WTC11 (cell line): ENCODE results near the gene MAGI2. TPM values are rescaled to one million over a fixed set of nuclear protein-coding genes. Genes with fewer than 3 reads are reported as not detected.

Source experiments
- ATAC-seq: fragments of 200-7000 bp; cut with Tn5 transposase; 2 replicates; pipeline ENCODE4 v1.10.0; 2021; ENCODE audit warnings: mild to moderate bottlenecking, moderate library complexity
- CTCF ChIA-PET: fragments of 300-600 bp; sonication (Branson Sonifier 250); formaldehyde crosslinking; loops from one replicate; lab custom pipeline; 2021; ENCODE audit warnings: antibody characterized with exemption; lab: Charles Lee
- POLR2A ChIA-PET: fragments of 350-600 bp; sonication (Branson Sonifier 250); formaldehyde crosslinking; loops from one replicate; lab custom pipeline; 2021; ENCODE audit warnings: antibody characterized with exemption; lab: Charles Lee
- DNase-seq: peaks from one replicate; pipeline ENCODE4 v3.0.0; 2021; ENCODE audit warnings: low spot score
- H3K27ac Mint-ChIP-seq: 2 replicates; pipeline ENCODE4 v1.8.0; 2021; ENCODE audit warnings: mixed read lengths
- H3K27me3 Mint-ChIP-seq: 2 replicates; pipeline ENCODE4 v1.8.0; 2021; ENCODE audit warnings: low read depth, mild to moderate bottlenecking, moderate library complexity, mixed read lengths
- H3K36me3 Mint-ChIP-seq: 2 replicates; pipeline ENCODE4 v1.8.0; 2021; ENCODE audit warnings: mixed read lengths
- H3K4me1 Mint-ChIP-seq: 2 replicates; pipeline ENCODE4 v1.8.0; 2022; ENCODE audit warnings: mixed read lengths
- H3K4me3 Mint-ChIP-seq: 2 replicates; pipeline ENCODE4 v1.8.0; 2021; ENCODE audit warnings: mild to moderate bottlenecking, moderate library complexity, mixed read lengths
- H3K9me3 Mint-ChIP-seq: 2 replicates; pipeline ENCODE4 v1.8.0; 2021; ENCODE audit warnings: mixed read lengths
- E2F4 ChIP-seq: sonication (generic); formaldehyde crosslinking; IDR thresholded peaks from 2 replicates; pipeline ENCODE4 v1.8.1; 2022; ENCODE audit warnings: low read depth, mild to moderate bottlenecking, moderate library complexity, missing genetic modification reagents, borderline replicate concordance
- EMX1 ChIP-seq: fragments of 250-450 bp; sonication (Bioruptor Pico); IDR thresholded peaks from 2 replicates; pipeline ENCODE4 v1.8.0; 2021; ENCODE audit warnings: mild to moderate bottlenecking
- FOXP4 ChIP-seq: sonication (generic); formaldehyde crosslinking; IDR thresholded peaks from 2 replicates; pipeline ENCODE4 v1.8.0; 2022; ENCODE audit warnings: mild to moderate bottlenecking, missing genetic modification reagents
- GRHL2 ChIP-seq: fragments of 250-450 bp; sonication (Bioruptor Pico); IDR thresholded peaks from 2 replicates; pipeline ENCODE4 v1.8.0; 2022; ENCODE audit warnings: mild to moderate bottlenecking, moderate library complexity; ENCODE audit not compliant: insufficient replicate concordance, severe bottlenecking
- KAT7 ChIP-seq: sonication (generic); formaldehyde crosslinking; IDR thresholded peaks from 2 replicates; pipeline ENCODE4 v1.8.1; 2023; ENCODE audit warnings: missing genetic modification reagents, mild to moderate bottlenecking, borderline replicate concordance
- MYBL2 ChIP-seq: sonication (generic); formaldehyde crosslinking; IDR thresholded peaks from 2 replicates; pipeline ENCODE4 v1.8.1; 2023; ENCODE audit warnings: mild to moderate bottlenecking, moderate library complexity, missing genetic modification reagents
- NFATC4 ChIP-seq: fragments of 250-450 bp; sonication (Bioruptor Pico); IDR thresholded peaks from 2 replicates; pipeline ENCODE4 v1.9.0; 2021; ENCODE audit warnings: mild to moderate bottlenecking
- NR1H2 ChIP-seq: sonication (generic); formaldehyde crosslinking; IDR thresholded peaks from 2 replicates; pipeline ENCODE4 v1.9.0; 2021; ENCODE audit warnings: mild to moderate bottlenecking, moderate library complexity, missing genetic modification reagents
- NR2C2 ChIP-seq: sonication (generic); formaldehyde crosslinking; IDR thresholded peaks from 2 replicates; pipeline ENCODE4 v1.8.0; 2022; ENCODE audit warnings: mild to moderate bottlenecking, missing genetic modification reagents
- NR3C1 ChIP-seq: sonication (generic); formaldehyde crosslinking; conservative IDR thresholded peaks from 2 replicates; pipeline ENCODE4 v1.8.1; 2023; ENCODE audit warnings: low read depth, mild to moderate bottlenecking, missing genetic modification reagents
- RELA ChIP-seq: sonication (generic); formaldehyde crosslinking; IDR thresholded peaks from 2 replicates; pipeline ENCODE4 v1.8.1; 2022; ENCODE audit warnings: missing genetic modification reagents, mild to moderate bottlenecking, borderline replicate concordance
- TP53 ChIP-seq: sonication (generic); formaldehyde crosslinking; IDR thresholded peaks from 2 replicates; pipeline ENCODE4 v1.8.1; 2023; ENCODE audit warnings: mild to moderate bottlenecking, missing genetic modification reagents
- USF2 ChIP-seq: sonication (generic); formaldehyde crosslinking; IDR thresholded peaks from 2 replicates; pipeline ENCODE4 v1.8.1; 2023; ENCODE audit warnings: mild to moderate bottlenecking, missing genetic modification reagents, moderate library complexity
- ZNF138 ChIP-seq: sonication (generic); formaldehyde crosslinking; conservative IDR thresholded peaks from 2 replicates; pipeline ENCODE4 v1.8.1; 2022; ENCODE audit warnings: mild to moderate bottlenecking, moderate library complexity, missing genetic modification reagents
- ZNF232 ChIP-seq: sonication (generic); formaldehyde crosslinking; IDR thresholded peaks from 2 replicates; pipeline ENCODE4 v1.8.0; 2022; ENCODE audit warnings: mild to moderate bottlenecking, missing genetic modification reagents
- ZNF281 ChIP-seq: sonication (generic); formaldehyde crosslinking; IDR thresholded peaks from 2 replicates; pipeline ENCODE4 v1.8.0; 2023; ENCODE audit warnings: mild to moderate bottlenecking, missing genetic modification reagents
- ZNF532 ChIP-seq: fragments of 250-450 bp; sonication (Bioruptor Pico); IDR thresholded peaks from 2 replicates; pipeline ENCODE4 v1.9.0; 2021; ENCODE audit warnings: mild to moderate bottlenecking, borderline replicate concordance
- total RNA-seq: library from RNA; stranded (reverse); gene quantifications from 3 replicates; pipeline ENCODE4 v1.2.3, GENCODE V29; 2021

The MAGI2 gene
- total RNA-seq, 1 experiment from 2014 or later = 26.6 TPM

GRCh38 chr7:78055001-78055573, 1398.4 kb downstream of the MAGI2 start:
- POLR2A ChIA-PET = no interaction called here
- TF ChIP-seq RELA (CRISPR knock-in tag) (no peak), ZNF138 (CRISPR knock-in tag) (no peak), NFATC4 (no peak), GRHL2 (no peak), ZNF532 (CRISPR knock-in tag) (no peak), MYBL2 (CRISPR knock-in tag) (no peak), NR1H2 (CRISPR knock-in tag) (no peak), TP53 (CRISPR knock-in tag) (no peak), NR3C1 (CRISPR knock-in tag) (no peak), E2F4 (no peak), FOXP4 (no peak), USF2 (CRISPR knock-in tag) (no peak), KAT7 (no peak), NR2C2 (CRISPR knock-in tag) (no peak), ZNF232 (CRISPR knock-in tag) (no peak), EMX1 (no peak), ZNF281 (CRISPR knock-in tag) (no peak)
- ATAC-seq (no peak), DNase-seq (no peak)
- Mint-ChIP-seq H3K27me3 (no peaks in the 10 kb centered on the region), H3K4me3 (no peak overlapping the region), H3K27ac (no peak overlapping the region), H3K9me3 (no peaks in the 10 kb centered on the region), H3K4me1 (peaks cover 35% of the 10 kb centered on the region), H3K36me3 (no peaks in the 10 kb centered on the region)
- CTCF ChIA-PET = interaction anchor here (1.5 kb wide), 1 partner anchor 16 kb away, joined by 8 read pairs; no protein-coding TSS in a partner anchor
